ENCODE measurements around the gene MID2.

Gene MID2

GRCh38 chrX:107968623-107969022 is 143.0 kb downstream of the MID2 start:
- DNase-seq: no peak

GRCh38 chrX:107970073-107970472 is 144.4 kb downstream of the MID2 start:
- no peak for DNase-seq

GRCh38 chrX:107971636-107972035 is 146.0 kb downstream of the MID2 start:
- no peak for DNase-seq

All from eye (tissue), 1 donor.